VCaP (cell line): ENCODE results near the gene NAB1.
"Not testable (repeated sequence)": the region's sequence is repeated elsewhere in the genome, so short reads cannot be mapped to it uniquely, and the experiment has no call there.

ENCODE experiments used
- H3K27ac ChIP-seq: fragments of 450-650 bp; 2 replicates; pipeline ENCODE4 v1.5.1; 2017
- TF ChIP-seq, protein P1 (sequence below): fragments of 450-650 bp; conservative IDR thresholded peaks from 2 replicates; pipeline ENCODE4 v1.5.1; 2017; ENCODE audit warnings: mild to moderate bottlenecking, moderate library complexity

Gene NAB1

DNA sequence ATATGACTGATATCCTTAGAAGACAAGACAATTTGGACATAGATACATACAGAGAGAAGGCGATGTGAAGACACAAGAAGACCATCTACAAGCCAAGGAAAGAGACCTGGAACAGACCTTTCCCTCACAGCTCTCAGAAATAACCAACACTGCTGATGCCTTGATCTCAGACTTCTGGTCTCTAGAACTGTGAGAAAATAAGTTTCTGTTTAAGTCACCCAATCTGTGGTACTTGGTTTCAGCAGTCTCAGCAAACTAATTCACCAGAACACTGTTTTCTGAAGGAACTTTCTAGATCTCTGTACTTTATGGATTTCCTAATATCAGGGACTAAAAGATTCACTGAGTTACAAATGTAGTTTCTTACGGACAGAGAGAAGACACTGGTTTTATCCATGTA is 58.8 kb downstream of the NAB1 start:
- H3K27ac ChIP-seq = no peak overlapping the region
- TF ChIP-seq, protein P1, sequence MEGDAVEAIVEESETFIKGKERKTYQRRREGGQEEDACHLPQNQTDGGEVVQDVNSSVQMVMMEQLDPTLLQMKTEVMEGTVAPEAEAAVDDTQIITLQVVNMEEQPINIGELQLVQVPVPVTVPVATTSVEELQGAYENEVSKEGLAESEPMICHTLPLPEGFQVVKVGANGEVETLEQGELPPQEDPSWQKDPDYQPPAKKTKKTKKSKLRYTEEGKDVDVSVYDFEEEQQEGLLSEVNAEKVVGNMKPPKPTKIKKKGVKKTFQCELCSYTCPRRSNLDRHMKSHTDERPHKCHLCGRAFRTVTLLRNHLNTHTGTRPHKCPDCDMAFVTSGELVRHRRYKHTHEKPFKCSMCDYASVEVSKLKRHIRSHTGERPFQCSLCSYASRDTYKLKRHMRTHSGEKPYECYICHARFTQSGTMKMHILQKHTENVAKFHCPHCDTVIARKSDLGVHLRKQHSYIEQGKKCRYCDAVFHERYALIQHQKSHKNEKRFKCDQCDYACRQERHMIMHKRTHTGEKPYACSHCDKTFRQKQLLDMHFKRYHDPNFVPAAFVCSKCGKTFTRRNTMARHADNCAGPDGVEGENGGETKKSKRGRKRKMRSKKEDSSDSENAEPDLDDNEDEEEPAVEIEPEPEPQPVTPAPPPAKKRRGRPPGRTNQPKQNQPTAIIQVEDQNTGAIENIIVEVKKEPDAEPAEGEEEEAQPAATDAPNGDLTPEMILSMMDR = no peak

DNA sequence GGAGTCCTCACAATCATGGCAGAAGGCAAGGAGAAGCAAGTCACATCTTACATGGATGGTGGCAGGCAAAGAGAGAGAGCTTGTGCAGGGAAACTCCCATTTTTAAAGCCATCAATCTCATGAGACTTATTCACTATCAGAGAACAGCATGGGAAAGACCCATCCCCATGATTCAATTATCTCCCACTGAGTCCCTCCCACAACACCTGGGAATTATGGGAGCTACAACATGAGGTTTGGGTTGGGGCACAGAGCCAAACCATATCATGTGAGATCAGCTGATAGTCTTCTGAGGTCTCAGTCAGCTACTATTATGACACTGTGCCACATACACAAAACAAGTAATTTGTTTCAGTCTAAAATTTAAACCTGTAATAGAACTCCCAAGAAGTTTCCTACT is 59.8 kb downstream of the NAB1 start:
- H3K27ac ChIP-seq = not testable (repeated sequence)

DNA sequence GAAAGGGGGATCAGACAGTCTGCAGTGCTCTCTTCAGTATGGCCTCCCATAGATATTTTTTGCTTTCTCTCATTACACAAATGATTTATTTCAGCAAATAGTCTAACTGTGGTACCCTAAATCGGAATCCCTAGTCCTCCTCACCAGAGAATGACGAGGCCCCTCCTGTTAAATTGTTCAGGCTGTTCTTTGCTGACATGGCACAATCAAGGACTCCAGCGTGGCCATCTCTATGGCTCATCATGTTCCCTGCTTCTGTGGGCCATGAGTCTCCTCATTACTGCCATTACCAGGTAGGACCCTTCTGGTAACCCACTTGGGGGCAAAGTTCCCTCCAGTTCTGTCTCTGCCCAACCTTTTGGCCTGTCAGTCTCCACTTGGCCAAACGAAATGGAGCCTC is 62.2 kb downstream of the NAB1 start:
- TF ChIP-seq, protein P1 = no peak
- H3K27ac ChIP-seq = no peak overlapping the region

DNA sequence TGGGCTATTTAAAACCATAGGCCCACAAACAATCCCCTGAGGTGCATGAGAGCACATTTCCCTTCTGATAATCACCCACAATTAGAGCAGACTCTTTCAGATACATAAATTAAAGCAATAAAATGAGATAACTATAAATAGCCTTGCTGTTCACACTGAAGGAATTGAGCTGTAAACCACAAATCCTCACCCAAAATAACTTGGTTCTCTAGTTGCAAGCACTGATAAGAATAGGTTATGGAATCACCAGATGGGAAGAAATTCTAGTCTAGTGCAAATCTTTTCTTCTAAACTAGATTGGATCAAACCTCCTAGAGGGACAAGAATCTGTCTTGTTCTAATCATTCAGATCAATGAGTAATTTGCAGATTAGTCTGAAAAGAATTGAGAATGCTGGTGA is 64.6 kb downstream of the NAB1 start:
- TF ChIP-seq, protein P1 = no peak
- no peak overlapping the region for H3K27ac ChIP-seq

DNA sequence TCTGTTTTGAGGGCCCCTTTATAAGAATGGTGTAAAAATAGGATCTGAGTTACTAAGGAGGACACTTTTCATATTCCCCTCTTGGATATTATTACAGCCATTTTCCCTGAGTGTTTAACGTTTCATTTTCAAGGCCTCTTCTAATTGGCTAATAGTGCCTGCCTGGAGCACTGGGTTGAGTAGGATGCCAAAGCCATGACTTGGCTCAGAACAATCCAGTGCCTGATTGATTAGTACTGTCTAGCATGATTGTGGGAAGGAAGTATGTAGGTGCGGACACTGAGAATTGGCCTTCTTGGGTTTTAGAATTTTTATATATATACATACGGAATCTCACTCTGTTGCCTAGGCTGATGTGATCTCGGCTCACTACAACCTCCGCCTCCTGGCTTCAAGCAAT is 66.1 kb downstream of the NAB1 start:
- no peak overlapping the region for H3K27ac ChIP-seq
- TF ChIP-seq, protein P1 = no peak

DNA sequence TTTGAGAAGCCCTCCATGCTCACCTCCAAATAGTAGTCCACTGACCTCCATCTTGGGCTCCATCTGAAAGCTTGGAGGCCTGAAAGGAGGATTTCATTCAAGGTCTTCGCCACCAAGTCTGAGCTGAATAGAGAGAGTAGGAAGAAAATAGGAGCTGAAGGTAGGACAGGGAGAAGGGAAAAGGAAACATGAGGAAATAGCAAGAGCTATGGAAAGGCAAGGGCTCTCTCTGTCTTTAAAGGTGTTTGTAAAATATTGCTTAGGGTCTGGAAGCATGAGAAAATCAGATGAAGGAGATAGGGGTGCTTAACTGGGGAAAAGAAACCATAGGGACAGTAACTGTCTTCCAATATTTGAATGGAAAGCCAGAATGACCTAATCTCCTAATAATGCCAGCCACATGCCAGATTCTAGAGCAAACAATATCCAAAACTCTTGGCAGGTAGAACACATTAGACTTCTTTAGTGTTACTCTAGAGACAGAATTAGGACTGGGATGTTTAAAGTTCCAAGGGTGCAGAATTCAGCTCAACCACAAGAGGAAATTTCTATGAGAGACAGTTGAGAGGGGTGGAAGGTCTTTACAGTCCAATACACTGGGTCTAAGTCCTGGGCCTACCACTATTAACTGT is 67.4 kb downstream of the NAB1 start:
- TF ChIP-seq, protein P1 = no peak
- H3K27ac ChIP-seq = no peak overlapping the region

DNA sequence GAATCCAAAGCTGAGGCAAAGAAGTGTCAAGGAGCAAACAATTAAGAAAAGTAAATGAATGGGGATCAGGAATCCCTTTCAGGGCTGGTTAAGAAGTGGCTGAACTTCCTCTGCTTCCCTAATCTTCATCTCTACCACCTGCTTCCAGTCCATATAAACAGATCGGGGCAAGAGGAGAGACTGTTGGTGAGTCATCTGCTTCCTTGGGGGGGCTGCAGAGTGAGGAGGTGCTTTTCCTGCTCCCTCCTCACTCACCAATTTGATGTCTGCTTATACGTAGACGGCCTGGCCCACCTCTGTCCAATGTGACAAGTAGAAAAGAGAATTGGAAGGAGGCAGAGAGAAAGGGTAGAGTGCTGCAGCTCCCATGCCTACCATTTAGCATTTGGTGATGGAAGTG is 68.4 kb downstream of the NAB1 start:
- no peak overlapping the region for H3K27ac ChIP-seq
- TF ChIP-seq, protein P1 = no peak

DNA sequence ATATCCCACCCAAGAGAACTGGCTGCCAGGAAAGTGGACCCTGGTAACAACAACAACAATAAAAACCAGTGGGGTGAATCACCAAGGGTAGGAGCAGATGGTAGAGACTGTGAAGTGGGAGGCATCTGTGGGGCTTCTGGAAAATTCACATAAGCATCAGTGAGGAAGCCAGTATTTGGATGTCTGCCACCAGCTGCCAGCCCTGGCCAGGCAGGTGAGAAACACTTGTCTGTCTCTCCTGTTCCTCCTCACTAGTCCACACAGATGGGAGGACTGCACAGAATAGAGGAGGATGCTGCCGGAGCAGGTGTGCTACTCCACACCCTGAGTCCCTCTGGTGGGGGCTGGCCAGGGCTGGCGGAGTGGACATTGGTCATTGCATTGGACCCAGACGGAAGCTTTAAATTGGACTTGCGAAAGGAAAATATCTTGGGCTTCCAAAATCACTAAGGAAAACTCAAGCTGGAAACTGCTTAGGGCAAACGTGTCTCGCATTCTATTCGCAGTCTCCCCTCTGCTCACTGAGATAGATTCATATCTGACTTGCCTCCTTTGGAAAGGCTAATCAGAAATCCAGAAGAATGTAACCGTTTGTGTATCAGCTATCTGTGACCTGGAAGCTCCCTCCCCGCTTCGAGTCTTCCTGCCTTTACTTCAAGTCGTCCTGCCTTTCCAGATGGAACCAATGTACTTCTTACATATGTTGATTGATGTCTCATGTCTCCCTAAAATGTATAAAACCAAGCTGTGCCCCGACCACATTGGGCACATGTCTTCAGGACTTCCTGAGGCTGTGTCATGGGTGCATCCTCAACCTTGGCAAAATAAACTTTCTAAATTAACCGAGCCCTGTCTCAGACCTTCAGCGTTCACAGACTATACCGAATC is 69.1 kb downstream of the NAB1 start:
- no peak overlapping the region for H3K27ac ChIP-seq
- TF ChIP-seq, protein P1 = no peak
